GM21737 (cell line): Measurements from ENCODE around the gene DCX.

Source experiments
- ATAC-seq: cut with Tn5 transposase; IDR thresholded peaks from one replicate; pipeline ENCODE4 v1.9.1; 2021; ENCODE audit warnings: mild to moderate bottlenecking, moderate library complexity; ENCODE audit not compliant: unreplicated experiment

DCX gene

GRCh38 chrX:111411983-111412382, at the start of gene DCX:
DCX (minus strand) TSS chrX:111412192; CDS start chrX:111410398, 1,794 bp downstream.
- no peak for ATAC-seq

- ATAC-seq = no peak
Measured at GRCh38 chrX:111460607-111461006, 48.6 kb upstream of the DCX start.

- ATAC-seq = no peak
Measured at GRCh38 chrX:111447298-111447697, 35.3 kb upstream of the DCX start.

GRCh38 chrX:111445485-111445884, 33.5 kb upstream of the DCX start:
- no peak for ATAC-seq

GRCh38 chrX:111444881-111445280, 32.9 kb upstream of the DCX start:
- ATAC-seq = no peak

GRCh38 chrX:111443946-111444345, 32.0 kb upstream of the DCX start:
- ATAC-seq = no peak

- ATAC-seq = no peak
Measured at GRCh38 chrX:111442791-111443190, 30.8 kb upstream of the DCX start.

GRCh38 chrX:111435469-111435868, 23.5 kb upstream of the DCX start:
- ATAC-seq = no peak

- ATAC-seq = no peak
Measured at GRCh38 chrX:111431001-111431400, 19.0 kb upstream of the DCX start.

- no peak for ATAC-seq
Measured at GRCh38 chrX:111411557-111411956, 435 bp downstream of the DCX start.

GRCh38 chrX:111410590-111411078, 1.4 kb downstream of the DCX start:
- no peak for ATAC-seq

GRCh38 chrX:111409326-111409725, 2.7 kb downstream of the DCX start:
- ATAC-seq = no peak

GRCh38 chrX:111407948-111408347, 4.0 kb downstream of the DCX start:
- no peak for ATAC-seq

- no peak for ATAC-seq
Measured at GRCh38 chrX:111402344-111402743, 9.6 kb downstream of the DCX start.

- ATAC-seq = no peak
Measured at GRCh38 chrX:111395149-111395548, 16.8 kb downstream of the DCX start.

GRCh38 chrX:111394569-111394968, 17.4 kb downstream of the DCX start:
- ATAC-seq = no peak

- no peak for ATAC-seq
Measured at GRCh38 chrX:111387470-111388070, 24.4 kb downstream of the DCX start.

- ATAC-seq = no peak
Measured at GRCh38 chrX:111386615-111387233, 25.3 kb downstream of the DCX start.

GRCh38 chrX:111386077-111386476, 25.9 kb downstream of the DCX start:
- ATAC-seq = no peak

- ATAC-seq = no peak
Measured at GRCh38 chrX:111382277-111382676, 29.7 kb downstream of the DCX start.

- no peak for ATAC-seq
Measured at GRCh38 chrX:111376897-111377578, 35.0 kb downstream of the DCX start.

GRCh38 chrX:111376486-111376885, 35.5 kb downstream of the DCX start:
- ATAC-seq = no peak
